Nephron (organoid): Measurements from ENCODE around the gene ANXA2R.

Experiments used
- H3K27ac Mint-ChIP-seq, 3 experiments: 2 replicates each; pipeline ENCODE4 v1.8.0; 2020; ENCODE audit warnings: mixed read lengths in 3 of 3, mild to moderate bottlenecking in 2 of 3, moderate library complexity in 1 of 3
- H3K27me3 Mint-ChIP-seq: 2 replicates; pipeline ENCODE4 v1.8.0; 2021; ENCODE audit warnings: low read depth, mild to moderate bottlenecking, moderate library complexity, mixed read lengths
- H3K36me3 Mint-ChIP-seq: 2 replicates; pipeline ENCODE4 v1.8.0; 2020; ENCODE audit warnings: low read depth, mixed read lengths
- H3K4me1 Mint-ChIP-seq: 2 replicates; pipeline ENCODE4 v1.8.0; 2020; ENCODE audit warnings: mixed read lengths
- H3K4me3 Mint-ChIP-seq, 3 experiments: 2 replicates each; pipeline ENCODE4 v1.8.0; 2020; ENCODE audit warnings: mild to moderate bottlenecking in 3 of 3, mixed read lengths in 3 of 3, moderate library complexity in 2 of 3
- H3K9me3 Mint-ChIP-seq: 2 replicates; pipeline ENCODE4 v1.8.0; 2020; ENCODE audit warnings: mixed read lengths
- CTCF ChIP-seq, 3 experiments: fragments of 200-600 bp; sonication (generic); IDR thresholded peaks; one replicate each; pipeline ENCODE4 v1.5.0; 2021; ENCODE audit warnings: antibody characterized with exemption in 3 of 3; ENCODE audit not compliant: unreplicated experiment in 3 of 3

Gene ANXA2R

DNA sequence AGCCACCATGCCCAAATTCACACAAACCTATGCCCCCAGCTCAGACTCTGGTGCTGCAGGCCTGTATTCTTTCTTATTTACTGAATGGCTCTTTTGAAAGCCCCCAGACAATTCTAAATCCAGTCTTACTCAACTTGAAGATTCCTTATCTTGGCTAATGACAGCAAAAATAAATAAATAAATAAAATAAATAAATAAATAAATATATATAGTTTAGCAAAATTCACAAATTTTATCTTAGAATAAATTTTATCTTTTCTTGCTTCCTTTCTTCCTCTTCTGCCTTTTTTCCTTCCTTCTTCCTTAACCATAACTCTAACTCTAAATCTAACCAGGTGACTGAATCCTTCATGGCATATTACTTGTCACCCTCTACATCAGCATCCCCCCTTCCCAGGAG is 25.6 kb downstream of the ANXA2R start:
- Mint-ChIP-seq H3K9me3 (no peaks in the 10 kb centered on the region), H3K27me3 (peaks cover 100% of the 10 kb centered on the region)

DNA sequence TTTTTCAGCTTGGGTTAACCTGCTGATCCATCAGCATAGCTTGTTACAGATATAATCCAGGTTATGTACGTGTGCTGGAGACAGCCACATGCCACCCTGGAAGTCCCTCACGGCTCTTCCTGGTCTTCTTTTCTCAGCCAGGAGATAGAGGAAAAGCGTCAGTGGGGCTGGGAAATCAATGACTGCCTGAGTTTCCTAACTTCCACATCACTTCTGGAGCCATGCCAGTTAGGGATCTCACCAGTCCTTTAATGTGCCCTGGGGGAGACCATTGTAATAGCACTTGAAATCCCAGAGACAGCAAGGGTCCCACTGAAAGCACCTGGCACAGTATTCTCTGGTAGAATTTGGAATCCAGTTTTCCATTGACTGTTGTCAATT is 29.2 kb downstream of the ANXA2R start:
- H3K27me3 Mint-ChIP-seq, result peaks cover 99% of the 10 kb centered on the region
- H3K36me3 Mint-ChIP-seq, result no peaks in the 10 kb centered on the region
- H3K4me3 Mint-ChIP-seq, result peak overlapping the region; percentile 67 to 93 (median 90)
- no peaks in the 10 kb centered on the region for H3K9me3 Mint-ChIP-seq
- TF ChIP-seq CTCF (IDR thresholded peaks at IDR 0.05; ENCODE audit: unreplicated experiment in 3 of 3), result no peak
- peak overlapping the region in 2 of 3 experiments; percentile 3 to 97 for H3K27ac Mint-ChIP-seq
- H3K4me1 Mint-ChIP-seq, result no peaks in the 10 kb centered on the region

More for the DNA sequence above, 25.6 kb downstream of the ANXA2R start:
- Mint-ChIP-seq H3K4me1 (peaks cover 18% of the 10 kb centered on the region), H3K4me3 (no peak overlapping the region), H3K27ac (no peak overlapping the region), H3K36me3 (no peaks in the 10 kb centered on the region)
- TF ChIP-seq CTCF (IDR thresholded peaks at IDR 0.05; ENCODE audit: unreplicated experiment in 3 of 3), result no peak

- Mint-ChIP-seq H3K9me3 (no peaks in the 10 kb centered on the region), H3K27me3 (peaks cover 99% of the 10 kb centered on the region), H3K36me3 (no peaks in the 10 kb centered on the region), H3K27ac (peak overlapping the region; percentile 93 to 98 (median 97)), H3K4me3 (peak overlapping the region; percentile 87 to 93 (median 90)), H3K4me1 (no peaks in the 10 kb centered on the region)
- no peak for TF ChIP-seq CTCF (IDR thresholded peaks at IDR 0.05; ENCODE audit: unreplicated experiment in 3 of 3)
Observed at GRCh38 chr5:43008363-43009153, 31.6 kb downstream of the ANXA2R start.

GRCh38 chr5:43007911-43008362 is 32.2 kb downstream of the ANXA2R start:
- H3K4me1 Mint-ChIP-seq, result no peaks in the 10 kb centered on the region
- TF ChIP-seq CTCF (IDR thresholded peaks at IDR 0.05; ENCODE audit: unreplicated experiment in 3 of 3), result no peak
- peaks cover 99% of the 10 kb centered on the region for H3K27me3 Mint-ChIP-seq
- H3K36me3 Mint-ChIP-seq, result no peaks in the 10 kb centered on the region
- peak overlapping the region; percentile 93 to 98 (median 97) for H3K27ac Mint-ChIP-seq
- peak overlapping the region; percentile 87 to 93 (median 90) for H3K4me3 Mint-ChIP-seq
- no peaks in the 10 kb centered on the region for H3K9me3 Mint-ChIP-seq

- no peak for TF ChIP-seq CTCF (IDR thresholded peaks at IDR 0.05; ENCODE audit: unreplicated experiment in 3 of 3)
- no peaks in the 10 kb centered on the region for H3K9me3 Mint-ChIP-seq
- peaks cover 99% of the 10 kb centered on the region for H3K27me3 Mint-ChIP-seq
- H3K4me3 Mint-ChIP-seq, result peak overlapping the region; percentile 87 to 93 (median 90)
- H3K27ac Mint-ChIP-seq, result peak overlapping the region; percentile 93 to 98 (median 97)
- no peaks in the 10 kb centered on the region for H3K36me3 Mint-ChIP-seq
- no peaks in the 10 kb centered on the region for H3K4me1 Mint-ChIP-seq
Observed at GRCh38 chr5:43007246-43007910, 32.7 kb downstream of the ANXA2R start.
